ENCODE results near the gene USP1. TPM values are rescaled to one million over a fixed set of nuclear protein-coding genes. Genes with fewer than 3 reads are reported as not detected.

Gene USP1
- total and polyA plus RNA-seq, 2 of the 4 experiments (the other 2 are of a cell fraction): 7.5 to 9.7 TPM

DNA sequence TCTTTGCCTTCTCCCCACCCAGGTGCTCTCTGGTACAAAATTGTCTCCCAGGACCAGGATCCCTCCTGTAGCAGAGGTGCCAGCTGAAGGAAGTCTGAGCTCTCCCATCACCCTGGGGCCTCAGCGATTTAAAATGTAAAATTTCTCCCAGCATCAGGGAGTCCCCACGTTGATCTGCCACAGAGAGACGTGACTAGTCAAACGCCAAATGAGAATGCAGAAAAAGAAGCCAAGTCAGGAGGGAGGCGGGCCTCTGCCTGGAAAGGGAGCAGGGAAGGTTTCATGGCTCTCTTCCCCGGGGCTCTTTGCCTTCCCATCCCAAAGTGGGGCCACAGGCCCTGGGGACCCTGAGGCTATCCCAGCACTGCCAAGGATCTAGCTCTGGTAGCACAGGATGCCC, 40.0 kb upstream of the USP1 start:
- Histone ChIP-seq H3K9me1 (ENCODE audit: insufficient read depth, low read length) (no peaks in the 10 kb centered on the region), H2AFZ (replicated peaks; ENCODE audit: low read length, poor library complexity) (no peak overlapping the region), H3K4ac (ENCODE audit: low read depth, low read length) (no peak overlapping the region), H3K18ac (ENCODE audit: low read depth, low read length) (no peak overlapping the region), H3K9ac (ENCODE audit: low read depth, low read length) (no peak overlapping the region), H4K5ac (ENCODE audit: low read depth, low read length) (no peak overlapping the region), H3K4me2 (ENCODE audit: low read depth, low read length) (no peak overlapping the region), H3K79me1 (ENCODE audit: low read depth in 1 of 2, low read length in 2 of 2) (no peaks in the 10 kb centered on the region), H4K8ac (ENCODE audit: low read depth in 2 of 2, low read length in 2 of 2) (no peak overlapping the region), H2AK9ac (replicated peaks; ENCODE audit: low read depth, low read length, poor library complexity) (no peak overlapping the region), H3K27me3 (ENCODE audit: control insufficient read depth, insufficient read depth, low read length) (peaks cover 6% of the 10 kb centered on the region), H2AK5ac (ENCODE audit: low read depth, low read length) (no peak overlapping the region), H3K14ac (replicated peaks; ENCODE audit: low read depth, low read length) (no peak overlapping the region), H3K56ac (ENCODE audit: extremely low read depth, insufficient read depth, low read length) (no peak overlapping the region), H2BK5ac (ENCODE audit: low read depth, low read length, poor library complexity, severe bottlenecking) (no peak overlapping the region), H3K4me1 (ENCODE audit: control insufficient read depth, insufficient read depth, low read length) (no peaks in the 10 kb centered on the region), H3K4me3 (ENCODE audit: insufficient read depth, low read depth, low read length) (no peak overlapping the region), H3K23ac (ENCODE audit: low read depth, low read length) (no peak overlapping the region), H3K9me3 (ENCODE audit: control insufficient read depth, insufficient read depth, low read length) (no peaks in the 10 kb centered on the region), H3K27ac (ENCODE audit: insufficient read depth, low read length) (no peak overlapping the region), H3K36me3 (ENCODE audit: control insufficient read depth, insufficient read depth, low read length) (no peaks in the 10 kb centered on the region), H2BK20ac (ENCODE audit: low read depth, low read length) (no peak overlapping the region), H2BK15ac (ENCODE audit: low read depth, low read length) (no peak overlapping the region), H4K91ac (ENCODE audit: insufficient read depth, low read depth, low read length) (no peak overlapping the region), H4K20me1 (ENCODE audit: insufficient read depth, low read length) (no peaks in the 10 kb centered on the region), H2BK120ac (ENCODE audit: low read depth, low read length) (no peak overlapping the region)
- dilution Hi-C loops (cut with HindIII; ENCODE audit: low sequenced_read_pairs, unreplicated experiment): no loop called here
- DNase-seq: no peak
- 47% methylated on average over 6 of the region's 6 CpGs; no CpG with 5 or more reads in 1 of the 2 experiments for WGBS, 2 experiments (ENCODE audit: extremely low coverage in 2 of 2, insufficient read length in 1 of 2)
- CTCF ChIA-PET: no interaction called here
- ATAC-seq (ENCODE audit: low read depth): no peak
- intact Hi-C loops (cut with micrococcal nuclease): no loop called here
- TF ChIP-seq CTCF (conservative IDR thresholded peaks at IDR 0.05; ENCODE audit: low read depth, low read length): no peak
- TF ChIP-seq MXI1 (IDR thresholded peaks at IDR 0.05; ENCODE audit: borderline replicate concordance, low read depth, low read length): no peak
- in situ Hi-C loops (cut with MboI; ENCODE audit: low sequenced_read_pairs): no loop called here
- POLR2A ChIA-PET (ENCODE audit: unreplicated experiment): no interaction called here
- BruUV-seq (replicated peaks): no TSS peak

Data from IMR-90 (cell line).